Gastrocnemius medialis (tissue), 4 donors: ENCODE data around the gene PANK3.

Source experiments
- POLR2A ChIP-seq, 2 donors: fragments of 450-650 bp; IDR thresholded peaks; one replicate each; pipeline ENCODE4 v1.6.1; 2017; ENCODE audit warnings: antibody characterized with exemption in 2 of 2, mild to moderate bottlenecking in 2 of 2, moderate library complexity in 2 of 2
- TF ChIP-seq, protein P1 (sequence below), 5 experiments: fragments of 450-650 bp in 3 of 5; fragments of 200-600 bp in 2 of 5; sonication (generic) in 2 of 5; IDR thresholded peaks in 4 of 5; conservative IDR thresholded peaks in 1 of 5; 1 replicate in 4 of 5; 2 replicates in 1 of 5; pipeline ENCODE4 v1.5.1; 2016 to 2019; ENCODE audit warnings: antibody characterized with exemption in 5 of 5, mild to moderate bottlenecking in 3 of 5, moderate library complexity in 3 of 5

DNA sequence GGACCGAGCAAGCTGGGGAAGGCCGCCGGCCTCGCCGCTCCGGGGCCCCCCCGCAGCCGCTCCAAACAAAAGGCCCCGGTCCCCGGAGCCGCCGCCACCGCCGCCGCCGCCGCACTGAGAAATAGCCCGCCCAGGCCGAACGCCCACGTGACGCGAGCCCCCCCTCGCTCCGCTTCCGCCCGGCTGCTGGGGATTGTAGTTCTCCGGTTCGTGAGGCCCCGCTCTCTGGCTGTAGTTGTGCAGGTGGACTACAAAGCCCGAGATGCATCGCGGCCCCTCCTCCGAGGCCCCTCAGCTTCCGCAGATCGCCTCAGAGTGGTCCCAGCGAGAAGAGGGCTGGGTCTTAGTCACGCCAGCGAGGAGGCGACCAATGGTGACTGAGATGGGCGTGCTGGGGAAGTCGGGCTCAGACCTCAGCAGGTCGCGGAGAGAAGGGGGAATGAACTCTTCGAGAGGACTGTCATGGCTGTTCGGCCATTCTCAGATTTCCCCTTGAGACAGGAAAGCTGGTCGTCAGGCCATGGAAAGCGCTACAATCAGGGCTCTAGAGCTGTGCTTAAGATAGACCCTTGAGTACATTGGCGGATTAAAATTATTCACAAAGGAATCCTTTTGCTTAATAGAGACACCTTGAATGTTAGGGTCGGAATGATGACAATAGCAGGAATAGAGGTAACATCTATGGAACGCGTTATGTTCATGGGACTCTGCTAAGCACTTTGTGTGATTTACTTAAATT lies 489 bp upstream of the PANK3 start:
- TF ChIP-seq, protein P1, sequence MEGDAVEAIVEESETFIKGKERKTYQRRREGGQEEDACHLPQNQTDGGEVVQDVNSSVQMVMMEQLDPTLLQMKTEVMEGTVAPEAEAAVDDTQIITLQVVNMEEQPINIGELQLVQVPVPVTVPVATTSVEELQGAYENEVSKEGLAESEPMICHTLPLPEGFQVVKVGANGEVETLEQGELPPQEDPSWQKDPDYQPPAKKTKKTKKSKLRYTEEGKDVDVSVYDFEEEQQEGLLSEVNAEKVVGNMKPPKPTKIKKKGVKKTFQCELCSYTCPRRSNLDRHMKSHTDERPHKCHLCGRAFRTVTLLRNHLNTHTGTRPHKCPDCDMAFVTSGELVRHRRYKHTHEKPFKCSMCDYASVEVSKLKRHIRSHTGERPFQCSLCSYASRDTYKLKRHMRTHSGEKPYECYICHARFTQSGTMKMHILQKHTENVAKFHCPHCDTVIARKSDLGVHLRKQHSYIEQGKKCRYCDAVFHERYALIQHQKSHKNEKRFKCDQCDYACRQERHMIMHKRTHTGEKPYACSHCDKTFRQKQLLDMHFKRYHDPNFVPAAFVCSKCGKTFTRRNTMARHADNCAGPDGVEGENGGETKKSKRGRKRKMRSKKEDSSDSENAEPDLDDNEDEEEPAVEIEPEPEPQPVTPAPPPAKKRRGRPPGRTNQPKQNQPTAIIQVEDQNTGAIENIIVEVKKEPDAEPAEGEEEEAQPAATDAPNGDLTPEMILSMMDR (IDR thresholded peaks at IDR 0.05 in 4 of 5, conservative IDR thresholded peaks at IDR 0.05 in 1 of 5) = no peak
- peak; percentile 95 to 96 for TF ChIP-seq POLR2A (IDR thresholded peaks at IDR 0.05)
